ENCODE results near the gene GRM3. TPM values are rescaled to one million over a fixed set of nuclear protein-coding genes. Genes with fewer than 3 reads are reported as not detected.

Gene GRM3
- total RNA-seq, 4 donors from 2014 or later, result not detected

GRCh38 chr7:86692755-86693154 lies 49.0 kb downstream of the GRM3 start:
- Histone ChIP-seq H3K4me1 (no peaks in the 10 kb centered on the region), H3K9me3 (no peaks in the 10 kb centered on the region), H3K27ac (replicated peaks in 1 of 4) (no peak overlapping the region), H3K4me3 (no peak overlapping the region), H3K36me3 (no peaks in the 10 kb centered on the region), H3K27me3 (no peaks in the 10 kb centered on the region)
- 91% methylated on average over 2 of the region's 2 CpGs for WGBS
- intact Hi-C loops (cut with DNase I), result no loop called here
- TF ChIP-seq, protein P1, sequence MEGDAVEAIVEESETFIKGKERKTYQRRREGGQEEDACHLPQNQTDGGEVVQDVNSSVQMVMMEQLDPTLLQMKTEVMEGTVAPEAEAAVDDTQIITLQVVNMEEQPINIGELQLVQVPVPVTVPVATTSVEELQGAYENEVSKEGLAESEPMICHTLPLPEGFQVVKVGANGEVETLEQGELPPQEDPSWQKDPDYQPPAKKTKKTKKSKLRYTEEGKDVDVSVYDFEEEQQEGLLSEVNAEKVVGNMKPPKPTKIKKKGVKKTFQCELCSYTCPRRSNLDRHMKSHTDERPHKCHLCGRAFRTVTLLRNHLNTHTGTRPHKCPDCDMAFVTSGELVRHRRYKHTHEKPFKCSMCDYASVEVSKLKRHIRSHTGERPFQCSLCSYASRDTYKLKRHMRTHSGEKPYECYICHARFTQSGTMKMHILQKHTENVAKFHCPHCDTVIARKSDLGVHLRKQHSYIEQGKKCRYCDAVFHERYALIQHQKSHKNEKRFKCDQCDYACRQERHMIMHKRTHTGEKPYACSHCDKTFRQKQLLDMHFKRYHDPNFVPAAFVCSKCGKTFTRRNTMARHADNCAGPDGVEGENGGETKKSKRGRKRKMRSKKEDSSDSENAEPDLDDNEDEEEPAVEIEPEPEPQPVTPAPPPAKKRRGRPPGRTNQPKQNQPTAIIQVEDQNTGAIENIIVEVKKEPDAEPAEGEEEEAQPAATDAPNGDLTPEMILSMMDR (IDR thresholded peaks at IDR 0.05), result no peak
- no peak for TF ChIP-seq POLR2A (IDR thresholded peaks at IDR 0.05; ENCODE audit: low read depth)
- TF ChIP-seq EP300 (IDR thresholded peaks at IDR 0.05), result no peak
- no peak for TF ChIP-seq POLR2AphosphoS5 (IDR thresholded peaks at IDR 0.05)
- DNase-seq (ENCODE audit: extremely low spot score), result no peak

GRCh38 chr7:86706406-86706805 lies 62.7 kb downstream of the GRM3 start:
- WGBS, result 74% methylated on average over 1 of the region's 1 CpG
- TF ChIP-seq EP300 (IDR thresholded peaks at IDR 0.05), result no peak
- no peak for TF ChIP-seq POLR2AphosphoS5 (IDR thresholded peaks at IDR 0.05)
- TF ChIP-seq, protein P1 (IDR thresholded peaks at IDR 0.05), result no peak
- TF ChIP-seq POLR2A (IDR thresholded peaks at IDR 0.05; ENCODE audit: low read depth), result no peak

GRCh38 chr7:86708031-86708680 lies 64.4 kb downstream of the GRM3 start:
- intact Hi-C loops (cut with DNase I), result no loop called here
- H3K27me3 ChIP-seq, result no peaks in the 10 kb centered on the region
- H3K36me3 ChIP-seq, result no peaks in the 10 kb centered on the region
- H3K4me1 ChIP-seq, result no peaks in the 10 kb centered on the region
- 55% methylated on average over 6 of the region's 6 CpGs for WGBS
- H3K27ac ChIP-seq (replicated peaks in 1 of 4), result no peak overlapping the region
- H3K9me3 ChIP-seq, result no peaks in the 10 kb centered on the region
- H3K4me3 ChIP-seq, result no peak overlapping the region
- TF ChIP-seq EP300 (IDR thresholded peaks at IDR 0.05) (no peak), POLR2AphosphoS5 (IDR thresholded peaks at IDR 0.05) (no peak), POLR2A (IDR thresholded peaks at IDR 0.05; ENCODE audit: low read depth) (no peak)
- TF ChIP-seq, protein P1 (IDR thresholded peaks at IDR 0.05), result no peak
- DNase-seq (ENCODE audit: extremely low spot score), result no peak

More at GRCh38 chr7:86706406-86706805, 62.7 kb downstream of the GRM3 start:
- Histone ChIP-seq H3K27ac (replicated peaks in 1 of 4) (no peak overlapping the region), H3K4me1 (no peaks in the 10 kb centered on the region), H3K36me3 (no peaks in the 10 kb centered on the region), H3K27me3 (no peaks in the 10 kb centered on the region), H3K9me3 (no peaks in the 10 kb centered on the region), H3K4me3 (no peak overlapping the region)
- intact Hi-C loops (cut with DNase I), result no loop called here
- no peak for DNase-seq (ENCODE audit: extremely low spot score)

GRCh38 chr7:86720306-86720705 lies 76.6 kb downstream of the GRM3 start:
- DNase-seq (ENCODE audit: extremely low spot score), result no peak
- Histone ChIP-seq H3K36me3 (no peaks in the 10 kb centered on the region), H3K4me1 (no peaks in the 10 kb centered on the region), H3K27ac (replicated peaks in 1 of 4) (no peak overlapping the region), H3K9me3 (no peaks in the 10 kb centered on the region), H3K27me3 (no peaks in the 10 kb centered on the region), H3K4me3 (no peak overlapping the region)
- WGBS, result 82% methylated on average over 1 of the region's 1 CpG
- no peak for TF ChIP-seq EP300 (IDR thresholded peaks at IDR 0.05)
- TF ChIP-seq POLR2A (IDR thresholded peaks at IDR 0.05; ENCODE audit: low read depth), result no peak
- TF ChIP-seq, protein P1 (IDR thresholded peaks at IDR 0.05), result no peak
- TF ChIP-seq POLR2AphosphoS5 (IDR thresholded peaks at IDR 0.05), result no peak
- intact Hi-C loops (cut with DNase I), result no loop called here

GRCh38 chr7:86733783-86734182 lies 90.1 kb downstream of the GRM3 start:
- TF ChIP-seq EP300 (IDR thresholded peaks at IDR 0.05) (no peak), POLR2AphosphoS5 (IDR thresholded peaks at IDR 0.05) (no peak), POLR2A (IDR thresholded peaks at IDR 0.05; ENCODE audit: low read depth) (no peak)
- TF ChIP-seq, protein P1 (IDR thresholded peaks at IDR 0.05), result no peak
- no peaks in the 10 kb centered on the region for H3K4me1 ChIP-seq
- 84% methylated on average over 4 of the region's 4 CpGs for WGBS
- DNase-seq (ENCODE audit: extremely low spot score), result no peak
- H3K4me3 ChIP-seq, result no peak overlapping the region
- no peaks in the 10 kb centered on the region for H3K27me3 ChIP-seq
- H3K36me3 ChIP-seq, result no peaks in the 10 kb centered on the region
- no peak overlapping the region for H3K27ac ChIP-seq (replicated peaks in 1 of 4)
- H3K9me3 ChIP-seq, result no peaks in the 10 kb centered on the region
- intact Hi-C loops (cut with DNase I), result no loop called here

Measured in esophagus muscularis mucosa (tissue), 4 donors.